Transverse colon (tissue), 4 donors: Measurements from ENCODE around the gene PLEKHA7. TPM values are rescaled to one million over a fixed set of nuclear protein-coding genes. Genes with fewer than 3 reads are reported as not detected.

ENCODE experiments used
- DNase-seq: peaks from one replicate; pipeline ENCODE4 v3.0.0-alpha.2; 2019
- H3K27ac ChIP-seq, 4 donors: fragments of 200-600 bp; sonication (generic); 2 replicates each; pipeline ENCODE4 v1.5.1; 2016 to 2018; ENCODE audit warnings: inconsistent platforms in 4 of 4
- H3K27me3 ChIP-seq: fragments of 200-600 bp; sonication (generic); 2 replicates; pipeline ENCODE4 v1.5.1; 2017; ENCODE audit warnings: inconsistent platforms
- H3K36me3 ChIP-seq, 4 donors: fragments of 200-600 bp; sonication (generic); 2 replicates each; pipeline ENCODE4 v1.5.1; 2017 to 2019; ENCODE audit warnings: inconsistent platforms in 4 of 4
- H3K4me1 ChIP-seq, 4 donors: fragments of 200-600 bp; sonication (generic); 2 replicates each; pipeline ENCODE4 v1.5.1; 2017 to 2020; ENCODE audit warnings: inconsistent platforms in 4 of 4
- H3K4me3 ChIP-seq, 4 donors: fragments of 200-600 bp; sonication (generic); 1 replicate in 1 of 4; 2 replicates in 3 of 4; pipeline versions ENCODE4 v1.5.1 to v1.6.1; 2017 to 2019; ENCODE audit warnings: inconsistent platforms in 4 of 4
- H3K9me3 ChIP-seq, 2 donors: fragments of 200-600 bp; sonication (generic); 2 replicates each; pipeline ENCODE4 v1.5.1; 2017 to 2019; ENCODE audit warnings: inconsistent platforms in 2 of 2
- CTCF ChIP-seq, 5 experiments: fragments of 200-600 bp in 3 of 5; fragments of 450-650 bp in 2 of 5; sonication (generic) in 3 of 5; IDR thresholded peaks; 1 replicate in 2 of 5; 2 replicates in 3 of 5; pipeline ENCODE4 v1.5.1; 2016 to 2017; ENCODE audit warnings: antibody characterized with exemption in 5 of 5, inconsistent platforms in 3 of 5, mild to moderate bottlenecking in 2 of 5, moderate library complexity in 1 of 5
- EP300 ChIP-seq: sonication (generic); formaldehyde crosslinking; IDR thresholded peaks from one replicate; pipeline ENCODE4 v1.6.1; 2017; ENCODE audit warnings: antibody characterized with exemption, low read depth
- POLR2A ChIP-seq: fragments of 450-650 bp; IDR thresholded peaks from one replicate; pipeline ENCODE4 v1.6.1; 2016; ENCODE audit warnings: antibody characterized with exemption, mild to moderate bottlenecking, moderate library complexity
- POLR2AphosphoS5 ChIP-seq, 3 donors: sonication (generic); formaldehyde crosslinking; IDR thresholded peaks; one replicate each; pipeline ENCODE4 v1.6.1; 2016; ENCODE audit warnings: antibody characterized with exemption in 3 of 3
- WGBS, 2 donors: methylation state at CpG; one replicate each; pipeline ENCODE4 v1.1.5; 2018; ENCODE audit warnings: low coverage in 1 of 2; 5-methylcytosine and 5-hydroxymethylcytosine counted together
- in situ Hi-C, 4 donors: fragments of 200-750 bp; cut with MboI; loops; one replicate each; pipeline versions ENCODE4 v1.15.0 to v1.15.1; 2017; ENCODE audit warnings: low sequenced_read_pairs in 3 of 4, low pct_ligation_motif_present in 1 of 4, low pct_unique_long_range_greater_than_20kb in 1 of 4
- intact Hi-C: fragments of 100-400 bp; cut with DNase I; formaldehyde crosslinking; loops from one replicate; pipeline ENCODE4 v1.15.1; 2023; ENCODE audit warnings: low total_unique reads
- total RNA-seq, 4 donors: library from RNA; depleted of rRNA; stranded (reverse); fragments of >200 nt; gene quantifications; one replicate each; pipeline ENCODE4 v1.1.0, GENCODE V29; 2016

PLEKHA7 gene
- total RNA-seq, 4 donors from 2014 or later, result 109 to 243 (median 114) TPM

DNA sequence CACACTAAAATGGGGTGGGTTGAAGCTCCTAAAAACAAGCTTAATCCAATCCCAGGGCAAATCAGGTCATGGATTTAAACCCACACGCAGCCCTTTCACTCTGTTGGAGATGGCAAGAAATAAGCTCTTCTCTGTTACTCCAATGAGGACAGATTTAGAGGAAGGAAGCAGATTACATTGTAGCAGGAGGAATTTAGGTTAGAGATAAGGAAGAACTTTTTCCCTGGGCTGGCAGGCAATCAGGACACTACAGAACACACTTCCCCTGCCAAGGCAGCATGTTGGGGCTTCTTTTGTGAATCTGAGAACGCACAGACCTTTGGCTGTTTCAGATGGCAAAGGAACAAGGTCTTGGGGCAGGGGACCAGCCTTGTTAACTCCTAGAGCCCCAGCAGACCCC, 229.5 kb downstream of the PLEKHA7 start:
- intact Hi-C loops, result no loop called here

GRCh38 chr11:16784097-16784496, 230.1 kb downstream of the PLEKHA7 start:
- Histone ChIP-seq H3K4me1 (peaks cover 0 to 9% (median 3%) of the 10 kb centered on the region in 4 donors), H3K4me3 (no peak overlapping the region), H3K9me3 (no peaks in the 10 kb centered on the region), H3K27me3 (no peaks in the 10 kb centered on the region), H3K36me3 (no peaks in the 10 kb centered on the region), H3K27ac (no peak overlapping the region)
- no peak for TF ChIP-seq CTCF (IDR thresholded peaks at IDR 0.05)
- TF ChIP-seq EP300, result no peak
- TF ChIP-seq POLR2AphosphoS5 (IDR thresholded peaks at IDR 0.05), result no peak
- no peak for TF ChIP-seq POLR2A
- intact Hi-C loops, result no loop called here
- no peak for DNase-seq
- 80 to 81% methylated on average over 2 of the region's 2 CpGs for WGBS, 2 donors
- in situ Hi-C loops, result no loop called here

More for the DNA sequence above, 229.5 kb downstream of the PLEKHA7 start:
- 93% methylated on average over 2 of the region's 2 CpGs; no CpG with 5 or more reads in 1 of the 2 donors for WGBS, 2 donors
- in situ Hi-C loops, result no loop called here
- TF ChIP-seq EP300 (no peak), CTCF (IDR thresholded peaks at IDR 0.05) (no peak), POLR2A (no peak), POLR2AphosphoS5 (IDR thresholded peaks at IDR 0.05) (no peak)
- DNase-seq, result no peak
- Histone ChIP-seq H3K27me3 (no peaks in the 10 kb centered on the region), H3K4me1 (peaks cover 0 to 5% (median 2%) of the 10 kb centered on the region in 4 donors), H3K36me3 (no peaks in the 10 kb centered on the region), H3K9me3 (no peaks in the 10 kb centered on the region), H3K27ac (no peak overlapping the region), H3K4me3 (no peak overlapping the region)

- WGBS, 2 donors, result 94% methylated on average over 22 of the region's 22 CpGs; no CpG with 5 or more reads in 1 of the 2 donors
- Histone ChIP-seq H3K4me3 (no peak overlapping the region), H3K9me3 (no peaks in the 10 kb centered on the region), H3K27ac (no peak overlapping the region), H3K27me3 (no peaks in the 10 kb centered on the region), H3K4me1 (peaks cover 0 to 10% (median 3%) of the 10 kb centered on the region in 4 donors), H3K36me3 (no peaks in the 10 kb centered on the region)
- DNase-seq, result no peak
- no peak for TF ChIP-seq CTCF (IDR thresholded peaks at IDR 0.05)
- no peak for TF ChIP-seq EP300
- no peak for TF ChIP-seq POLR2A
- TF ChIP-seq POLR2AphosphoS5 (IDR thresholded peaks at IDR 0.05), result no peak
- intact Hi-C loops, result no loop called here
- in situ Hi-C loops, result no loop called here
Measured at GRCh38 chr11:16783321-16783801, 230.9 kb downstream of the PLEKHA7 start.

GRCh38 chr11:16781936-16782919, 232.0 kb downstream of the PLEKHA7 start:
- H3K4me1 ChIP-seq, result peaks cover 0 to 10% (median 0%) of the 10 kb centered on the region in 4 donors
- no peak overlapping the region for H3K27ac ChIP-seq
- no peaks in the 10 kb centered on the region for H3K36me3 ChIP-seq
- no peaks in the 10 kb centered on the region for H3K27me3 ChIP-seq
- intact Hi-C loops (no loop called here), in situ Hi-C loops (no loop called here)
- 69 to 73% methylated on average over 3 to 11 of the region's 11 CpGs for WGBS, 2 donors
- H3K4me3 ChIP-seq, result no peak overlapping the region
- TF ChIP-seq CTCF (IDR thresholded peaks at IDR 0.05) (no peak), EP300 (no peak), POLR2AphosphoS5 (IDR thresholded peaks at IDR 0.05) (no peak), POLR2A (no peak)
- H3K9me3 ChIP-seq, result no peaks in the 10 kb centered on the region
- DNase-seq, result no peak
